B cell (primary cell): ENCODE data around the gene NELL1. TPM values are rescaled to one million over a fixed set of nuclear protein-coding genes. Genes with fewer than 3 reads are reported as not detected.

Source experiments
- ATAC-seq: fragments of 200-7000 bp; cut with Tn5 transposase; one replicate; pipeline ENCODE4 v1.10.0; 2021; ENCODE audit warnings: low read depth, mild to moderate bottlenecking, moderate number of reproducible peaks, moderate library complexity
- CTCF ChIA-PET: fragments of 350-600 bp; sonication (Branson Sonifier 250); formaldehyde crosslinking; loops from one replicate; lab custom pipeline; 2021; ENCODE audit warnings: antibody characterized with exemption, inconsistent platforms; lab: Charles Lee
- POLR2A ChIA-PET: fragments of 350-600 bp; sonication (Branson Sonifier 250); formaldehyde crosslinking; loops from one replicate; lab custom pipeline; 2021; ENCODE audit warnings: antibody characterized with exemption; lab: Charles Lee
- DNase-seq: peaks from one replicate; pipeline ENCODE4 v3.0.0; 2013
- H2AFZ ChIP-seq: 2 replicates; pipeline ENCODE4 v1.6.1; 2012; ENCODE audit warnings: mild to moderate bottlenecking, low read depth, low read length; ENCODE audit not compliant: insufficient read depth, poor library complexity, severe bottlenecking
- H3K27ac ChIP-seq, 2 donors: 1 replicate in 1 of 2; 2 replicates in 1 of 2; pipeline ENCODE4 v1.5.1; 2012 to 2013; ENCODE audit warnings: low read length in 2 of 2, mild to moderate bottlenecking in 2 of 2, moderate library complexity in 1 of 2
- H3K27me3 ChIP-seq, 4 experiments: fragments of 200-600 bp in 1 of 4; sonication (generic) in 1 of 4; replicated peaks in 1 of 4; 1 replicate in 2 of 4; 2 replicates in 2 of 4; pipeline versions ENCODE4 v1.6.1 to v1.7.0; 2013 to 2016; ENCODE audit warnings: low read length in 3 of 4, mild to moderate bottlenecking in 2 of 4, mixed read lengths in 1 of 4, moderate library complexity in 1 of 4; ENCODE audit not compliant: insufficient read depth in 4 of 4, control insufficient read depth in 3 of 4; ENCODE audit errors: control extremely low read depth in 1 of 4
- H3K36me3 ChIP-seq, 2 experiments: replicated peaks in 1 of 2; 1 replicate in 1 of 2; 2 replicates in 1 of 2; pipeline versions ENCODE4 v1.6.1 to v1.7.1; 2013; ENCODE audit warnings: low read length in 1 of 2; ENCODE audit not compliant: insufficient read depth in 2 of 2, control insufficient read depth in 1 of 2; ENCODE audit errors: control extremely low read depth in 1 of 2, extremely low read depth in 1 of 2
- H3K4me1 ChIP-seq, 2 donors: fragments of 200-600 bp in 1 of 2; sonication (generic) in 1 of 2; 1 replicate in 1 of 2; 2 replicates in 1 of 2; pipeline versions ENCODE4 v1.5.1 to v1.6.1; 2013 to 2017; ENCODE audit warnings: low read length in 2 of 2; ENCODE audit not compliant: control insufficient read depth in 2 of 2, insufficient read depth in 2 of 2
- H3K4me2 ChIP-seq: replicated peaks from 2 replicates; pipeline ENCODE3; 2012; ENCODE audit warnings: mild to moderate bottlenecking, low read depth, low read length; ENCODE audit not compliant: poor library complexity, severe bottlenecking
- H3K4me3 ChIP-seq, 5 experiments: fragments of 200-600 bp in 1 of 5; sonication (generic) in 1 of 5; 1 replicate in 3 of 5; 2 replicates in 2 of 5; pipeline versions ENCODE4 v1.5.1 to v1.7.0; 2011 to 2016; ENCODE audit warnings: low read length in 4 of 5, mild to moderate bottlenecking in 4 of 5, low read depth in 2 of 5, control low read depth in 1 of 5, moderate library complexity in 1 of 5; ENCODE audit not compliant: insufficient read depth in 1 of 5; ENCODE audit errors: control extremely low read depth in 1 of 5, extremely low read depth in 1 of 5
- H3K79me2 ChIP-seq: fragments of 200-600 bp; sonication (generic); one replicate; pipeline ENCODE4 v1.6.0; 2016; ENCODE audit warnings: low read length; ENCODE audit not compliant: control insufficient read depth, insufficient read depth
- H3K9ac ChIP-seq: fragments of 200-600 bp; sonication (generic); 2 replicates; pipeline ENCODE4 v1.6.1; 2017; ENCODE audit warnings: mild to moderate bottlenecking, low read length, moderate library complexity
- H3K9me3 ChIP-seq, 3 donors: one replicate each; pipeline versions ENCODE4 v1.6.1 to v1.7.1; 2013; ENCODE audit warnings: low read length in 2 of 3; ENCODE audit not compliant: control insufficient read depth in 2 of 3, insufficient read depth in 1 of 3; ENCODE audit errors: control extremely low read depth in 1 of 3
- H4K20me1 ChIP-seq: 2 replicates; pipeline ENCODE4 v1.6.0; 2012; ENCODE audit warnings: mild to moderate bottlenecking, low read length; ENCODE audit not compliant: insufficient read depth, control insufficient read depth, poor library complexity, severe bottlenecking
- H3K27ac Mint-ChIP-seq: one replicate; pipeline ENCODE4 v1.8.0; 2021; ENCODE audit warnings: mixed read lengths
- H3K27me3 Mint-ChIP-seq: one replicate; pipeline ENCODE4 v1.8.0; 2021; ENCODE audit warnings: mixed read lengths
- H3K4me1 Mint-ChIP-seq: one replicate; pipeline ENCODE4 v1.8.0; 2021; ENCODE audit warnings: mixed read lengths
- H3K4me3 Mint-ChIP-seq: one replicate; pipeline ENCODE4 v1.8.0; 2021; ENCODE audit warnings: mixed read lengths
- H3K9me3 Mint-ChIP-seq: one replicate; pipeline ENCODE4 v1.8.0; 2022; ENCODE audit warnings: mixed read lengths; ENCODE audit not compliant: insufficient read depth
- CTCF ChIP-seq: fragments of 200-600 bp; IDR thresholded peaks from one replicate; pipeline ENCODE4 v1.8.0; 2022; ENCODE audit warnings: antibody characterized with exemption, mild to moderate bottlenecking
- EZH2 ChIP-seq: IDR thresholded peaks from 2 replicates; pipeline ENCODE4 v1.6.1; 2012; ENCODE audit warnings: borderline replicate concordance, low read depth, mild to moderate bottlenecking, moderate library complexity, low read length; ENCODE audit not compliant: insufficient read depth, poor library complexity, severe bottlenecking
- WGBS: methylation state at CpG from one replicate; pipeline ENCODE4 v1.1.5; 2013; ENCODE audit warnings: missing lambda C conversion rate; ENCODE audit not compliant: insufficient coverage; 5-methylcytosine and 5-hydroxymethylcytosine counted together
- intact Hi-C: fragments of 100-400 bp; cut with micrococcal nuclease; formaldehyde crosslinking; loops from one replicate; pipeline ENCODE4 v1.10.0; 2022
- polyA plus RNA-seq: library from polyadenylated mRNA; depleted of rRNA; stranded (reverse); fragments of >200 nt; gene quantifications from 2 replicates; pipeline ENCODE4 v1.2.3, GENCODE V29; 2012
- total RNA-seq, 2 donors: library from RNA; stranded (reverse); fragments of 120-200 nt in 1 of 2; gene quantifications; 1 replicate in 1 of 2; 2 replicates in 1 of 2; pipeline versions ENCODE4 v1.2.3 to v1.2.4, GENCODE V29; 2013 to 2022

The NELL1 gene
- total and polyA plus RNA-seq, 2 donors (not counting 1 experiment from before 2014, with no cell fraction given): not detected

- Histone ChIP-seq H4K20me1 (no peaks in the 10 kb centered on the region), H3K9me3 (peaks cover 0 to 4% (median 0%) of the 10 kb centered on the region in 3 donors), H3K4me1 (no peaks in the 10 kb centered on the region), H3K9ac (no peak overlapping the region), H3K4me3 (no peak overlapping the region), H3K27me3 (no peaks in the 10 kb centered on the region), H2AFZ (no peak overlapping the region), H3K36me3 (no peaks in the 10 kb centered on the region), H3K79me2 (no peaks in the 10 kb centered on the region), H3K27ac (no peak overlapping the region), H3K4me2 (no peak overlapping the region)
- TF ChIP-seq CTCF (no peak), EZH2 (no peak)
- no peak overlapping the region for H3K4me3 Mint-ChIP-seq
- intact Hi-C loops: no loop called here
- no peaks in the 10 kb centered on the region for H3K9me3 Mint-ChIP-seq
- no peak for DNase-seq
- no peak overlapping the region for H3K27ac Mint-ChIP-seq
- CTCF ChIA-PET: interaction anchor here (1.0 kb wide), 1 partner anchor 9 kb away, joined by 3 read pairs; no protein-coding TSS in a partner anchor
- no peak for ATAC-seq
- POLR2A ChIA-PET: no interaction called here
- 93% methylated on average over 3 of the region's 7 CpGs for WGBS
- H3K27me3 Mint-ChIP-seq: peaks cover 12% of the 10 kb centered on the region
- no peaks in the 10 kb centered on the region for H3K4me1 Mint-ChIP-seq
Measured at GRCh38 chr11:20634781-20635180, 34.6 kb upstream of the NELL1 start.

GRCh38 chr11:20638074-20638473 is 31.3 kb upstream of the NELL1 start:
- H4K20me1 ChIP-seq: no peaks in the 10 kb centered on the region
- H3K4me1 ChIP-seq: no peaks in the 10 kb centered on the region
- H3K79me2 ChIP-seq: no peaks in the 10 kb centered on the region
- Mint-ChIP-seq H3K9me3 (no peaks in the 10 kb centered on the region), H3K4me3 (no peak overlapping the region), H3K27ac (no peak overlapping the region), H3K27me3 (peaks cover 9% of the 10 kb centered on the region), H3K4me1 (no peaks in the 10 kb centered on the region)
- no peaks in the 10 kb centered on the region for H3K36me3 ChIP-seq
- ChIA-PET POLR2A (no interaction called here), CTCF (no interaction called here)
- H3K4me3 ChIP-seq: no peak overlapping the region
- intact Hi-C loops: no loop called here
- DNase-seq: no peak
- H3K9ac ChIP-seq: no peak overlapping the region
- no peak overlapping the region for H2AFZ ChIP-seq
- ATAC-seq: no peak
- TF ChIP-seq CTCF: no peak
- no peak for TF ChIP-seq EZH2
- no peaks in the 10 kb centered on the region for H3K27me3 ChIP-seq
- WGBS: 77% methylated on average over 4 of the region's 7 CpGs
- H3K4me2 ChIP-seq: no peak overlapping the region
- H3K9me3 ChIP-seq: no peaks in the 10 kb centered on the region
- H3K27ac ChIP-seq: no peak overlapping the region
